Lower leg skin (tissue), 4 donors: Measurements from ENCODE around the gene GPX8. TPM values are rescaled to one million over a fixed set of nuclear protein-coding genes. Genes with fewer than 3 reads are reported as not detected.

Experiments used
- DNase-seq, 2 donors: peaks; one replicate each; pipeline ENCODE4 v3.0.0-alpha.2; 2019; ENCODE audit warnings: low spot score in 2 of 2
- H3K4me3 ChIP-seq: fragments of 200-600 bp; sonication (generic); 2 replicates; pipeline ENCODE4 v1.5.1; 2017; ENCODE audit warnings: mild to moderate bottlenecking, low read depth; ENCODE audit not compliant: poor library complexity, severe bottlenecking
- CTCF ChIP-seq, 3 donors: fragments of 450-650 bp; IDR thresholded peaks; one replicate each; pipeline ENCODE4 v1.5.1; 2016; ENCODE audit warnings: antibody characterized with exemption in 3 of 3, mild to moderate bottlenecking in 3 of 3, moderate library complexity in 2 of 3
- POLR2A ChIP-seq, 2 donors: fragments of 450-650 bp; IDR thresholded peaks; one replicate each; pipeline ENCODE4 v1.6.1; 2016 to 2017; ENCODE audit warnings: antibody characterized with exemption in 2 of 2, mild to moderate bottlenecking in 1 of 2, moderate library complexity in 1 of 2
- WGBS, 2 donors: methylation state at CpG; one replicate each; pipeline ENCODE4 v1.1.5; 2018; 5-methylcytosine and 5-hydroxymethylcytosine counted together
- intact Hi-C: fragments of 100-400 bp; cut with DNase I; formaldehyde crosslinking; loops from one replicate; pipeline ENCODE4 v1.15.0; 2023; ENCODE audit warnings: low total_unique reads
- total RNA-seq, 4 donors: library from RNA; depleted of rRNA; stranded (reverse); fragments of >200 nt; gene quantifications; one replicate each; pipeline ENCODE4 v1.1.0, GENCODE V29; 2016

GPX8 gene
- total RNA-seq = 1 to 10 TPM; 1.6 to 8.1 (median 4.6) TPM

GRCh38 chr5:55159763-55160492, at the start of gene GPX8:
TSS of gene GPX8 (plus strand) at chr5:55160171. CDS start at chr5:55160193, 22 bp downstream.
- 3% methylated on average over 10 of the region's 10 CpGs for WGBS, 2 donors
- no peak for TF ChIP-seq POLR2A (IDR thresholded peaks at IDR 0.05)
- DNase-seq = no peak
- intact Hi-C loops = loop anchor here (10.0 kb wide), 1 partner anchor 645 kb away; the partner anchor contains the start of gene SNX18
- peak within 1 kb of the TSS; percentile 15 for H3K4me3 ChIP-seq

GRCh38 chr5:55110217-55110616, 49.8 kb upstream of the GPX8 start:
- no peak overlapping the region for H3K4me3 ChIP-seq
- TF ChIP-seq CTCF (IDR thresholded peaks at IDR 0.05) = no peak
- TF ChIP-seq POLR2A (IDR thresholded peaks at IDR 0.05) = no peak
- WGBS, 2 donors = 72 to 90% methylated on average over 2 of the region's 2 CpGs
- intact Hi-C loops = no loop called here
- DNase-seq = no peak

- TF ChIP-seq POLR2A (IDR thresholded peaks at IDR 0.05) (no peak), CTCF (IDR thresholded peaks at IDR 0.05) (no peak)
- H3K4me3 ChIP-seq = no peak overlapping the region
- intact Hi-C loops = no loop called here
- no peak for DNase-seq
Observed at GRCh38 chr5:55113327-55113726, 46.6 kb upstream of the GPX8 start.

- DNase-seq = no peak
- no peak overlapping the region for H3K4me3 ChIP-seq
- 61 to 69% methylated on average over 3 of the region's 3 CpGs for WGBS, 2 donors
- intact Hi-C loops = no loop called here
- no peak for TF ChIP-seq POLR2A (IDR thresholded peaks at IDR 0.05)
- no peak for TF ChIP-seq CTCF (IDR thresholded peaks at IDR 0.05)
Observed at GRCh38 chr5:55114061-55114460, 45.9 kb upstream of the GPX8 start.

GRCh38 chr5:55123365-55123764, 36.6 kb upstream of the GPX8 start:
- 64 to 66% methylated on average over 3 of the region's 3 CpGs for WGBS, 2 donors
- DNase-seq = no peak
- TF ChIP-seq POLR2A (IDR thresholded peaks at IDR 0.05) (no peak), CTCF (IDR thresholded peaks at IDR 0.05) (no peak)
- intact Hi-C loops = no loop called here
- no peak overlapping the region for H3K4me3 ChIP-seq

- 63 to 64% methylated on average over 5 of the region's 5 CpGs for WGBS, 2 donors
Observed at GRCh38 chr5:55134053-55134722, 25.8 kb upstream of the GPX8 start.

More at GRCh38 chr5:55134053-55134722, 25.8 kb upstream of the GPX8 start:
- DNase-seq = no peak
- H3K4me3 ChIP-seq = no peak overlapping the region
- intact Hi-C loops = no loop called here
- TF ChIP-seq POLR2A (IDR thresholded peaks at IDR 0.05) = no peak
- no peak for TF ChIP-seq CTCF (IDR thresholded peaks at IDR 0.05)
